8988T (cell line): ENCODE results near the gene FOXM1.
"Not testable (repeated sequence)": the region's sequence is repeated elsewhere in the genome, so short reads cannot be mapped to it uniquely, and the experiment has no call there.

ENCODE experiments used
- DNase-seq: peaks from one replicate; pipeline ENCODE4 v3.0.0; 2011

FOXM1 gene

DNA sequence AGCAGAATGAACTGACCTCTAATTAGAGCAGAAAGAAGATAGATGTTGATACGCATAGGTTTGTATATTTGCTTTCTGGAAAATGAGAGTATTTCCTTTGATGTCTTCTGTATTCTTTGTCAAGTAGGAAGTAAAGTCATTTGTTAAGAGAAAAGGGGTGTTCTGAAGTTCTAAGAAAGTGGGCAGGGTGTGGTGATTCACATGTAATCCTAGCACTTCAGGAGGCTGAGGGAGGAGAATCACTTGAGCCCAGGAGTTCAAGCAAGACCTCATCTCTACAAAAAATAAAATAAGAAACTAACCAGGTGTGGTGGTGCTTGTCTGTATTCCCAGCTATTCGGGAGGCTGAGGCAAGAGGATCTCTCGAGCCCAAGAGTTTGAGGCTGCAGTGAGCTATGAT lies 2.9 kb upstream of the FOXM1 start:
- no peak for DNase-seq

- DNase-seq: no peak
These were observed 1.2 kb upstream of the FOXM1 start for GRCh38 chr12:2877953-2878732.

- no peak for DNase-seq
These were observed 435 bp downstream of the FOXM1 start for GRCh38 chr12:2876431-2877046.

- not testable (repeated sequence) for DNase-seq
These were observed 7.9 kb downstream of the FOXM1 start for GRCh38 chr12:2868986-2869632.

DNA sequence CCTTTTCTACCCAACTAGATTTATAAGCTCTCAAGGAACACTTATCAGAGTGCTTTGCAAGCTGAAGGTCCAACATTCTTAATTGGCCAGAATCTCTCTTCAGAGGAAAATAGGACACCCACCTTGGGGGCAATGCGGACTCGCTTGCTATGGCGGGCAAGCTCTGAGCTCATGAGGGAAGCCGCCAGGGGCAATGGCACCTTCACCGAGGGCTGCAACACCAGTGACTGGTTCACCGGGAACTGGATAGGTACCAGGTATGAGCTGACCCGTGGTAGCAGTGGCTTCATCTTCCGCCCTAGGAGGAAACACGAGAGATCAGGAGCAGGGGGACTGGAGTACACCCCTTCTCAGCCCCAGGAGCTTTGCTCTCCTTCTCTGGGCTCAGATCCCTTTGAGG lies 12.8 kb downstream of the FOXM1 start:
- no peak for DNase-seq

GRCh38 chr12:2863402-2863801 lies 13.6 kb downstream of the FOXM1 start:
- DNase-seq: not testable (repeated sequence)

- no peak for DNase-seq
These were observed 14.1 kb downstream of the FOXM1 start for GRCh38 chr12:2862876-2863275.

- no peak for DNase-seq
These were observed 16.8 kb downstream of the FOXM1 start for GRCh38 chr12:2860170-2860569.

GRCh38 chr12:2858944-2859421 lies 18.0 kb downstream of the FOXM1 start:
- DNase-seq: no peak

GRCh38 chr12:2858334-2858733 lies 18.6 kb downstream of the FOXM1 start:
- no peak for DNase-seq

DNA sequence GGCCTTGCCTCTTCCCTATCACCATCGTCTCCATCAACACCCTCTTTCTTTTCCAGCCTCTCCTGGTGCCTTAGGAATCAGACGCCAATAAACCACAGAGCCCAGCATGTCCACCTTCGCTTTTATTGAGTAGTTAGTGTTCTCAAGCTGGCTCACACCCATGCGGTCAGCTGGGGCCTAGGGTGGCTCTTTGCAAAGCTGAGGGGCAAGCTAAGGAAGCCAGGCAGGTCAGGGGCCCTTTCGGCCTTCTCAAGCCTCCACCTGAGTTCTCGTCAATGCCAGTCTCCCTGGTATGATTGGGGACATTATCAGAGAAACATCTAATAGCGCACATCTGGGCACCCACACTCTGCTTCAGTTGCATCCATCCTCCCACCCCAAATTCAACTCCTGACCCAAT lies 19.4 kb downstream of the FOXM1 start:
- no peak for DNase-seq

DNA sequence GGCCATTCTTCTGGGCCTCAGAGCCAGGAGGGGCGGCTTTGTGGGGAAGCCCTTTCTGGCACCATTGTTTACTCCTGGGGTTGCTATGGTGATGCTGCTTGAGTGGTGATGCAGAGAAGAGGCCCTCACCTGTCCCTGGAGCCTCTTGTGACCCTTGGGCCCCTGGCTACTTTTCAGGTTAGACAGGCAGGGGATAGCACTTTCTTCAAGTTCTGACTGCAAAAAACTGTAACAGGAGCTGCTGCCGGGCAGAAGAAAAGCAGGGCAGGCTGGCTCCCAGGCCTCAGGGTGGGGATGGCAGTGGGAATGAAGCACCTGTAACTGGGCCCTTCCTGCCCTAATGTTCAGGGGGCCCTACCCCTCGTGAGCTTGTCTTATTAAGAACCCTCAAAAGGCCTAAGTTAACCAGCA lies 19.9 kb downstream of the FOXM1 start, which contains the start of gene TEX52:
TSS of gene TEX52 (minus strand) at position 19 of the 411 bp plus-strand sequence. CDS start at position 6, 13 bp downstream.
- no peak for DNase-seq

DNA sequence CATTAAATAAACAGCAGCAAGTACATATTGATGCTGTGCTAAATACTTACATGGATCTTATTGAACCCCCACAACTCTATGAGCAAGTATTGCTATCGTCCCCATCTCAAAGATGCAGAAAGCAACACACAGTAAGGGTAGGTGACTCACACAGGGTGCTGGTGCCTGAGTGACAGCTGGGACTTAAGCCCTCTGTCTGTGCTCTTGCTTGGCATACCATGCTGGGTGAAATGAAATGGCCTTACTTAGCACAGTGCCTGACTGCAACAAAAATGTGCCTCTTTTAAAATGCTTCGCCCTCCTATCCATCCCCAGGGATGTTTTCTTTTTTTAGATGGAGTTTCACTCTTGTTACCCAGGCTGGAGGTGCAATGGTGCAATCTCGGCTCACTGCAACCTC lies 20.9 kb downstream of the FOXM1 start:
- DNase-seq: no peak

DNA sequence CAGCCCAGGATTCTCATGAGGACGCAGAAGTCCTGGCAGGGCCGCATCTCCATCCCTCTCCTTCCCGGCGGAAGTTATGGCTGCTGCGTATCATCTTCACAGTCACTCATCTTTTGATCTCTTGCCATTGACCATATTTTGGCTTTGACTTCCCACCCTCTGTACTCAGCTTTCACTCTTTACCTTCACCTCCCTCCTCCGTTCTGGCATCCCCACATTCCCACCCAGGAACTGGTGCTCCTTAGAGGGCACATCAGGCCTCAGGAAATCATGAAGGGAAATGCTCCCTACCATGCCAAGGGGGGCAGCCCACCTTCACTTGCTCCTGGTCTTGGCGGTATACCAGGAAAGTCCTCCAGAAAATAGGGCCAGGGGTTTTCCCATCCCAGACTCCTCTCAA lies 21.4 kb downstream of the FOXM1 start:
- DNase-seq: no peak

- no peak for DNase-seq
These were observed 22.1 kb downstream of the FOXM1 start for GRCh38 chr12:2854669-2855453.

DNA sequence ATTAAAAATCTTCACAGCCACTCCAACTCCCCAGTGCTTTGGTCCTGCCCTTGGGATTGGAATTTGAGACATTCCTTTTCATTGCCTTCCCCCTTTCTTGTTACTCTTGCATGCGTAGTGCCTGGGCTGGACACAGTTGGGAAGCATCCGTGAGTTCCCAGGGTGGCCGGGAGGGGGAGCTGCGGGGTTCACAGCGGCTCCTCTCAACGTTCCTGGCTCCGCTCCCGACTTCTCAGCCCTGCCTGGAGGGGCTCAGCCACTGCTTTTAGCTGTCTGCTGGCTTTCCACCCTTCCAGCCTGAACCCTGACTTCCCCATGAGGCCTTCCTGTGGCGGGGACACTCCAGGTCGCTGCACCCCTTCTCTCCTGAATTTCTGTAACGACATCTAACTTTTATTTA lies 23.3 kb downstream of the FOXM1 start:
- DNase-seq: peak; percentile 86

DNA sequence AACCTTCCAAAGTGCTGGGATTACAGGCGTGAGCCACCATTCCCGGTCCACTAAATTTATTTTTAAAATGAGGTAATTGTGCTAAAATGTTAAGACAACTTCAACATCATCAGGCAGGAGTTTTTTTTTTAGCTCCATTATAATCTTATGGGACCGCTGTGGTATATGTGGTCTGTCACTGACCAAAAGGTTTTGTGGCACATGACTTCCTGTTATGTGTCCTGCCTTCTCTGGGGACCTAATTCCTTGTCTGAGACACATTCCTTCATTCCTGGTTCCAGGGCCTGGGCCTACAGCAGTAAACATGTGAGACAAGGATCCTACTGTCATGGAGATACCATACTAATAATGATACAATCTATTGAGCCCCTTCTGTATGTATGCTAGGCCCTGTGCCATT lies 25.0 kb downstream of the FOXM1 start:
- no peak for DNase-seq

GRCh38 chr12:2845280-2845679 lies 31.7 kb downstream of the FOXM1 start:
- no peak for DNase-seq

- no peak for DNase-seq
These were observed 32.2 kb downstream of the FOXM1 start for GRCh38 chr12:2844786-2845185.

DNA sequence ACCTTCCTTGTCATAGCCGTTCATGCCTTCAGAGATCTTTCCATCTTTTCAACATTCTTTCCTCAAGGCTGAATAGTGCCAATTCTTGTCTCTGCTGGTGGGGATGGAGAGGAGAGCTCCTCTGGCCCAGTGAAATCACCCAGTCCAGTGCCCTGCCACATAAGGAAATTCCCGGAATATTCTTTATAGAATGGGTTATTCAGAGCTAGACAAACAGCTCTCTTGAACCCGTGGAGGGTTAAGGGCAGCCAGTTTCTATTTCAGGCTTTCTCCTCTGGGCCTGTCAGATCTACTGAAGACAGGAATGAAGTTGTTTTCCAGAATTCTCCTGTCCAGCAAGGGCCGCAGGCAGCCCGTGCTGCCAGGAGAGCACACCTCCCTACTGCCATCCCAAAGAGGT lies 34.0 kb downstream of the FOXM1 start:
- DNase-seq: no peak

DNA sequence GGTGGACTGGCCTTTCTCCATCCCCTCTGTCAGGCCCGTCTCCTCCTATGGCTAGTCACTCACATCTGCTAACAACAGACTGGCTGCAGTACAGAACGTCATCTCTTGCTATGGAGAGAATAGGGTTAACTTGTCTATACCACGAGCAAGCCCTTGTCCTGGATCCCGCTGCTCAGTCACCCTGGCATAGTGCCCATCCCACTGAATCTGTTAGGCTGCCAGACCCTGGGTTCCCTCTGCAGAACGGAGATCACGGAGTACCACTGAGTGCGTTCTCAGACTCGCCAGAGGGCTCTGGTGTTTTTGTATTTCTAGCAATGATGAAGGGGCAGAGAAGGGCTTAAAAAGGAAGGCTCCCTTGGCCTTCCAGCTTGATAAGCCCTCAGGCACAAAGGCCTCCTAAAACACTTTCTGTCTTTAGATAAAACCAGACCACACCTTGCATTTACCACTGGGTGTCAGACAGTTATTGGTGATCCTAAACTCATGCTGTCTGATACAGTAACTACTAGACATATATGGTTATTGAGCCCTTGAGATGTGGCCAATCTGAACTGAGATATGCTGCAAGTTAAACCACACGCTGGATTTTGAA lies 35.8 kb downstream of the FOXM1 start:
- no peak for DNase-seq

DNA sequence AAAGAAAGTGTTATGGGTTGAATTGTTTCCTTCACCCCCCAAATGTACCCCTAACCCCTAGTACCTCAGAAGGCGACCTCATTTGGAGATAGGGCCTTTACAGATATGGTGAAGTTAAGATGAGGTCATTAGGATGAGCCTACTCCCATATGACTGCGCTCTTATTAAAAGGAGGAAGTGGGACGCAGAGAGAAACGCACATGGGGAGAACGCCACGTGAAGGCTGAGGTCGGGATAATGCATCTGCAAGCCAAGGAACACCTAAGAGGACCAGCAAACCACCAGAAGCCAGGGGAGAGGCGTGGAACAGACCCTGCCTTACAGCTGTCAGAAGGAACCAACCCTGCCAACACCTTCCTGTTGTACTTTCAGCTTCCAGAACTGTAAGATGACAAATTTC lies 40.4 kb downstream of the FOXM1 start:
- DNase-seq: no peak
